Trophoblast cell (in vitro differentiated cells and primary cell): ENCODE data around the gene ADGRB3.
A peak's percentile ranks its signal among the peaks of the same experiment; 100 is the strongest.

ENCODE experiments used
- DNase-seq, 2 donors: peaks; one replicate each; pipeline ENCODE4 v3.0.0-alpha.2; 2016
- H2AFZ ChIP-seq: 2 replicates; pipeline ENCODE4 v1.6.1; 2013; ENCODE audit warnings: low read length, moderate library complexity, mild to moderate bottlenecking; ENCODE audit not compliant: insufficient read depth, poor library complexity
- H2AK5ac ChIP-seq: 2 replicates; pipeline ENCODE4 v1.6.1; 2013; ENCODE audit warnings: mild to moderate bottlenecking, low read length
- H2BK120ac ChIP-seq: 2 replicates; pipeline ENCODE4 v1.6.1; 2013; ENCODE audit warnings: low read length, mild to moderate bottlenecking, moderate library complexity; ENCODE audit not compliant: insufficient read depth, poor library complexity
- H2BK12ac ChIP-seq: 2 replicates; pipeline ENCODE4 v1.6.1; 2013; ENCODE audit warnings: mild to moderate bottlenecking, low read length, moderate library complexity
- H2BK5ac ChIP-seq: 2 replicates; pipeline ENCODE4 v1.6.1; 2013; ENCODE audit warnings: low read length, low read depth, moderate library complexity, mild to moderate bottlenecking; ENCODE audit not compliant: poor library complexity
- H3K14ac ChIP-seq: 2 replicates; pipeline ENCODE4 v1.6.1; 2013; ENCODE audit warnings: mild to moderate bottlenecking, low read length
- H3K18ac ChIP-seq: 2 replicates; pipeline ENCODE4 v1.6.1; 2013; ENCODE audit warnings: mild to moderate bottlenecking, low read length
- H3K23ac ChIP-seq: 2 replicates; pipeline ENCODE4 v1.6.1; 2013; ENCODE audit warnings: low read length
- H3K27ac ChIP-seq: 2 replicates; pipeline ENCODE4 v1.5.1; 2013; ENCODE audit warnings: low read depth, mild to moderate bottlenecking, inconsistent platforms, low read length, moderate library complexity
- H3K27me3 ChIP-seq: 2 replicates; pipeline ENCODE4 v1.6.1; 2013; ENCODE audit warnings: inconsistent platforms, mild to moderate bottlenecking, low read length, moderate library complexity; ENCODE audit not compliant: insufficient read depth
- H3K36me3 ChIP-seq, 2 experiments: 1 replicate in 1 of 2; 2 replicates in 1 of 2; pipeline ENCODE4 v1.6.1; 2013; ENCODE audit warnings: low read length in 2 of 2, mild to moderate bottlenecking in 2 of 2, moderate library complexity in 1 of 2; ENCODE audit not compliant: insufficient read depth in 2 of 2, control insufficient read depth in 1 of 2
- H3K4ac ChIP-seq: 2 replicates; pipeline ENCODE4 v1.6.1; 2013; ENCODE audit warnings: low read depth, mild to moderate bottlenecking, low read length, moderate library complexity
- H3K4me1 ChIP-seq, 2 experiments: 1 replicate in 1 of 2; 2 replicates in 1 of 2; pipeline ENCODE4 v1.6.1; 2013; ENCODE audit warnings: low read length in 2 of 2, mild to moderate bottlenecking in 2 of 2, moderate library complexity in 1 of 2; ENCODE audit not compliant: insufficient read depth in 2 of 2, control insufficient read depth in 1 of 2
- H3K4me2 ChIP-seq: 2 replicates; pipeline ENCODE4 v1.6.1; 2013; ENCODE audit warnings: inconsistent platforms, mild to moderate bottlenecking, low read length, moderate library complexity
- H3K4me3 ChIP-seq: 2 replicates; pipeline ENCODE4 v1.5.1; 2013; ENCODE audit warnings: mild to moderate bottlenecking, low read depth, low read length, inconsistent platforms
- H3K79me1 ChIP-seq: one replicate; pipeline ENCODE4 v1.6.1; 2013; ENCODE audit warnings: low read length
- H3K79me2 ChIP-seq: 2 replicates; pipeline ENCODE4 v1.6.1; 2013; ENCODE audit warnings: low read length, mild to moderate bottlenecking; ENCODE audit not compliant: control insufficient read depth, insufficient read depth, poor library complexity
- H3K9ac ChIP-seq: 2 replicates; pipeline ENCODE4 v1.6.1; 2013; ENCODE audit warnings: mild to moderate bottlenecking, low read length
- H3K9me3 ChIP-seq: 2 replicates; pipeline ENCODE4 v1.6.1; 2013; ENCODE audit warnings: low read depth, mild to moderate bottlenecking, control low read depth, inconsistent platforms, low read length; ENCODE audit not compliant: insufficient read depth
- H4K12ac ChIP-seq: 2 replicates; pipeline ENCODE4 v1.6.1; 2013; ENCODE audit warnings: low read depth, mild to moderate bottlenecking, low read length, moderate library complexity
- H4K8ac ChIP-seq: 2 replicates; pipeline ENCODE4 v1.6.1; 2013; ENCODE audit warnings: low read depth, mild to moderate bottlenecking, low read length, moderate library complexity
- H4K91ac ChIP-seq: one replicate; pipeline ENCODE4 v1.6.1; 2013; ENCODE audit warnings: low read depth, mild to moderate bottlenecking, low read length, moderate library complexity
- WGBS: extraction: QIAGEN DNeasy Blood & Tissue Kit; methylation state at CpG from one replicate; pipeline ENCODE4 v1.1.7; 2013; ENCODE audit warnings: missing lambda C conversion rate; ENCODE audit not compliant: insufficient read length, insufficient coverage; ENCODE audit errors: extremely low coverage; 5-methylcytosine and 5-hydroxymethylcytosine counted together

ADGRB3 gene

GRCh38 chr6:68639826-68640490 lies 4.9 kb downstream of the ADGRB3 start:
- Histone ChIP-seq H3K4me3 (no peak overlapping the region), H3K4me1 (peaks cover 0 to 2% of the 10 kb centered on the region in 2 experiments), H4K12ac (no peak overlapping the region), H3K36me3 (no peaks in the 10 kb centered on the region), H3K79me2 (no peaks in the 10 kb centered on the region), H3K27ac (no peak overlapping the region), H3K9me3 (no peaks in the 10 kb centered on the region), H4K8ac (no peak overlapping the region), H3K9ac (no peak overlapping the region), H4K91ac (no peak overlapping the region), H3K14ac (no peak overlapping the region), H2BK12ac (no peak overlapping the region), H3K18ac (no peak overlapping the region), H2BK5ac (no peak overlapping the region), H2AK5ac (no peak overlapping the region), H3K4me2 (peak overlapping the region; percentile 44), H3K23ac (no peak overlapping the region), H3K4ac (no peak overlapping the region), H2AFZ (no peak overlapping the region), H3K79me1 (no peaks in the 10 kb centered on the region), H3K27me3 (peaks cover 5% of the 10 kb centered on the region), H2BK120ac (no peak overlapping the region)
- DNase-seq: no peak
- no CpG with 5 or more reads among the region's 13 CpGs for WGBS

GRCh38 chr6:68640491-68640835 lies 5.4 kb downstream of the ADGRB3 start:
- Histone ChIP-seq H3K4ac (no peak overlapping the region), H2BK120ac (no peak overlapping the region), H3K27me3 (peaks cover 5% of the 10 kb centered on the region), H3K79me1 (no peaks in the 10 kb centered on the region), H4K91ac (no peak overlapping the region), H4K12ac (no peak overlapping the region), H3K9ac (no peak overlapping the region), H3K4me1 (peaks cover 0 to 2% of the 10 kb centered on the region in 2 experiments), H3K36me3 (no peaks in the 10 kb centered on the region), H3K18ac (no peak overlapping the region), H2BK5ac (no peak overlapping the region), H3K9me3 (no peaks in the 10 kb centered on the region), H3K4me3 (no peak overlapping the region), H2BK12ac (no peak overlapping the region), H3K14ac (no peak overlapping the region), H2AFZ (no peak overlapping the region), H3K27ac (no peak overlapping the region), H3K4me2 (peak overlapping the region; percentile 14), H3K23ac (no peak overlapping the region), H3K79me2 (no peaks in the 10 kb centered on the region), H4K8ac (no peak overlapping the region), H2AK5ac (no peak overlapping the region)
- DNase-seq: no peak
- WGBS: no CpG with 5 or more reads among the region's 3 CpGs

- H3K27me3 ChIP-seq: no peaks in the 10 kb centered on the region
- no CpG with 5 or more reads among the region's 2 CpGs for WGBS
- no peak overlapping the region for H3K4me3 ChIP-seq
- no peak overlapping the region for H3K23ac ChIP-seq
- H3K14ac ChIP-seq: no peak overlapping the region
- no peaks in the 10 kb centered on the region for H3K9me3 ChIP-seq
- no peak overlapping the region for H2AFZ ChIP-seq
- H4K12ac ChIP-seq: no peak overlapping the region
- no peak overlapping the region for H2AK5ac ChIP-seq
- no peak overlapping the region for H3K27ac ChIP-seq
- no peak overlapping the region for H2BK12ac ChIP-seq
- H3K79me1 ChIP-seq: no peaks in the 10 kb centered on the region
- DNase-seq: no peak
- no peak overlapping the region for H2BK5ac ChIP-seq
- no peak overlapping the region for H3K9ac ChIP-seq
- H3K4ac ChIP-seq: no peak overlapping the region
- no peak overlapping the region for H2BK120ac ChIP-seq
- H3K18ac ChIP-seq: no peak overlapping the region
- no peaks in the 10 kb centered on the region for H3K79me2 ChIP-seq
- H4K91ac ChIP-seq: no peak overlapping the region
- no peak overlapping the region for H3K4me2 ChIP-seq
- H3K36me3 ChIP-seq: no peaks in the 10 kb centered on the region
- peaks cover 0 to 2% of the 10 kb centered on the region in 2 experiments for H3K4me1 ChIP-seq
- no peak overlapping the region for H4K8ac ChIP-seq
These were observed 6.1 kb downstream of the ADGRB3 start for GRCh38 chr6:68641172-68641571.

GRCh38 chr6:68642081-68642480 lies 7.0 kb downstream of the ADGRB3 start:
- H3K79me2 ChIP-seq: no peaks in the 10 kb centered on the region
- no peak overlapping the region for H2AFZ ChIP-seq
- H3K4me2 ChIP-seq: no peak overlapping the region
- no peak overlapping the region for H3K4me3 ChIP-seq
- no peak overlapping the region for H2BK12ac ChIP-seq
- H3K18ac ChIP-seq: no peak overlapping the region
- no peak overlapping the region for H3K27ac ChIP-seq
- H3K9ac ChIP-seq: no peak overlapping the region
- no peak for DNase-seq
- no peaks in the 10 kb centered on the region for H3K36me3 ChIP-seq
- no peak overlapping the region for H2BK120ac ChIP-seq
- no peak overlapping the region for H3K23ac ChIP-seq
- H3K14ac ChIP-seq: no peak overlapping the region
- no peaks in the 10 kb centered on the region for H3K79me1 ChIP-seq
- no peaks in the 10 kb centered on the region for H3K9me3 ChIP-seq
- no peak overlapping the region for H2BK5ac ChIP-seq
- H4K8ac ChIP-seq: no peak overlapping the region
- H4K91ac ChIP-seq: no peak overlapping the region
- H2AK5ac ChIP-seq: no peak overlapping the region
- H3K27me3 ChIP-seq: no peaks in the 10 kb centered on the region
- H4K12ac ChIP-seq: no peak overlapping the region
- H3K4me1 ChIP-seq: peaks cover 0 to 2% of the 10 kb centered on the region in 2 experiments
- H3K4ac ChIP-seq: no peak overlapping the region
